Measurements from ENCODE around the gene CHST12.

GRCh38 chr7:2355705-2356008 lies 47.8 kb upstream of the CHST12 start:
- TF ChIP-seq JUN (CRISPR knock-in tag; IDR thresholded peaks at IDR 0.05) (no peak), CTCF (IDR thresholded peaks at IDR 0.05) (no peak), ZSCAN18 (CRISPR knock-in tag; IDR thresholded peaks at IDR 0.05) (no peak), NR2C2 (CRISPR knock-in tag; IDR thresholded peaks at IDR 0.05) (no peak), MLX (CRISPR knock-in tag; IDR thresholded peaks at IDR 0.05) (no peak)

Measured in WTC11 (cell line).